DMS153 treated with DMSO at 0.1 percent for 48 hours (cell line): Measurements from ENCODE around the gene EIF4EBP2.

Source experiments
- DNase-seq: peaks from one replicate; lab custom pipeline; 2025; ENCODE audit not compliant: unreplicated experiment; lab: John Stamatoyannopoulos, UW

Gene EIF4EBP2

GRCh38 chr10:70404036-70404786 is at the start of gene EIF4EBP2:
Gene EIF4EBP2 (plus strand): TSS chr10:70404145. CDS start chr10:70404402, 257 bp downstream.
- peak; percentile 87 for DNase-seq

- no peak for DNase-seq
Observed at GRCh38 chr10:70354556-70354955, 49.4 kb upstream of the EIF4EBP2 start.

GRCh38 chr10:70355051-70356021 is 48.6 kb upstream of the EIF4EBP2 start:
- DNase-seq, result no peak

DNA sequence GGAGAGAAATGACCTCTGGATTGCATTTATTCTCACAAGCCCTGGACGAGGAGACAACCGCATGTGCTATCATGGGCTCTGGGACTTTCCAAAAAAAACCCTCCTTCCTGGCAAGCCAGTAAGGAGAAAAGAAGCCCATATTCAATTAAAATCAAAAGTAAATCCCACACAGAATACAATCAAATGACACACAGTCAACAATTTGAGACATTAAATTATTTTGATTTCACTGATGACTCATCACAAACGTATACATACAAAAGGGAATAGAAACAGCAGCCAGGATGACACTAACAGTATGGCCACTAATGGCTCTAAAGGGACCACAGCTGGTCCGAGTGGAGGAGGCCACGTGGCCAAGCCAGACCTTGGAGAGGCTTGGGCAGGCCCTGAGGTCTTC is 46.4 kb upstream of the EIF4EBP2 start:
- no peak for DNase-seq

DNA sequence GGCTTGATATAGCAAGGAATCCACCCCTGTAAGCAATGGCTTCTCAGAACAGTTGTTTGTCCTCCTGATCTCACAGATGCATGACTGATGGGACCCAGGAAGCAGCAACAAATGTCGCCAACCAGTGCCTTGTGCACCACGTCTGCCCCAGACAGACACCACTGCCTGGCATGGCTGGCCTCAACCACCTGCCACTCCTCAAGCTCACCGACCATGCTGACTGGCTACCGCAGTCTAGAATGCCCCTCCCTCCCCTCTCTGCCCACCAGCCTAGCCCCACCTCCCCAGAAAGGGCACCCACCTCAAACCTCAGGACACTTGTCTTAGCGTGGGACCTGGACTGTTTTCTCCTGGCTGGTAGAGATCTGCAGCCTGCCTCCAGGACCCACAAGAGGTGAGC is 45.5 kb upstream of the EIF4EBP2 start:
- no peak for DNase-seq

GRCh38 chr10:70359017-70359550 is 44.9 kb upstream of the EIF4EBP2 start:
- DNase-seq, result no peak

- no peak for DNase-seq
Observed at GRCh38 chr10:70360215-70360614, 43.7 kb upstream of the EIF4EBP2 start.

GRCh38 chr10:70362328-70362727 is 41.6 kb upstream of the EIF4EBP2 start:
- no peak for DNase-seq

GRCh38 chr10:70363292-70363691 is 40.7 kb upstream of the EIF4EBP2 start:
- no peak for DNase-seq

DNA sequence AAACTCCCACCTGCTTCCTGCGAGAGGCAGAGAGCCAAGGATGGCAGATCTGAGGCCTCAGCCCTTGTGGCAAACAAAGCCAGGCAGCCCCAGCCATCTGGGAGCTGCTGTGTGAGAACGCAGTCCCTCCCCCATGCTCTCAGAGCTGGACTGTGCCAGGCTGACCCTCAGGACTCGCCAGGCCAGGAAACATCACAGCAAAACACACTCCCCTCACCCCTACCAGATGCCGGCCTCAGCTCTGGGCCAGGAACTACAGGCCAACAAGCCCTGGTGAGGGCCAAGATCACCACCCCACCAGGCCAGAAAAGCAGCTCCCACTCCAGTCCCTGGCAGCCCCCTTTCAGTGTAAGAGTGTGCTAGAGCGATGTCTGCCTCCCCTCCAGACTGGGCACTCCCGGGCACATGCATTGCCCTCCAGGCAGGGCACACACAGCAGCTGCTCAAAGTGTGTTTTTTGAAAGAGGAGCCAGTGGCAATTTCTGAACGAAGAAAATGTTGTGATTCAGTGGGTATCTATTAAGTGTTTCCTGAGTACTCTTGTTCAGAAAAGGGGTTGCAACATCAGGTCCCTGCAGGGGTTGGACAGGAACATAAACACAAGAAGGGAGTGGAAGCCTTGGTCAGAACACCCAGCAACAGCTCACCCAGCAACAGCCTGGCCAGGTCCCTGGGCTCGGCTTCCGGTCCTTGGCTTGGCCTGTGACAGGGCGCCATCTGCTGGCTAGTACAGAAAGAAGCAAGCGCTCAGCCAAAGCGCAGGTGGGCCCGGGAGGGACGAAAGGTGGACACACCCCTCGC is 39.8 kb upstream of the EIF4EBP2 start:
- DNase-seq, result peak; percentile 75

DNA sequence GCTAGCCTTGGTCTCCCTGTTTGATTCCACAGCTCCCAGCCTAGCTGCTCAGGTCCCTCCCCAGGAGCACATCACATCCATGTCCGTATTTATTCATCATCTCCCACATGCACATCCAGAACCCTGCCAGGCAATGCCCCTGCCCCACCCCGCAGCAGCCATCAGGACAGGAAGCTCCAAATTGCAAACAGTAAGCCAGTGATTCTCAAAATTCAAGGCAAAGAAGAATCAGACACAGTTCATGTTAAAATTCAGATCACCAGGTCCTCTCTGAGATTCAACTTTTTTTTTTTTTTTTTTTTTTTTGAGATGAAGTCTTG is 39.2 kb upstream of the EIF4EBP2 start:
- DNase-seq, result no peak

DNA sequence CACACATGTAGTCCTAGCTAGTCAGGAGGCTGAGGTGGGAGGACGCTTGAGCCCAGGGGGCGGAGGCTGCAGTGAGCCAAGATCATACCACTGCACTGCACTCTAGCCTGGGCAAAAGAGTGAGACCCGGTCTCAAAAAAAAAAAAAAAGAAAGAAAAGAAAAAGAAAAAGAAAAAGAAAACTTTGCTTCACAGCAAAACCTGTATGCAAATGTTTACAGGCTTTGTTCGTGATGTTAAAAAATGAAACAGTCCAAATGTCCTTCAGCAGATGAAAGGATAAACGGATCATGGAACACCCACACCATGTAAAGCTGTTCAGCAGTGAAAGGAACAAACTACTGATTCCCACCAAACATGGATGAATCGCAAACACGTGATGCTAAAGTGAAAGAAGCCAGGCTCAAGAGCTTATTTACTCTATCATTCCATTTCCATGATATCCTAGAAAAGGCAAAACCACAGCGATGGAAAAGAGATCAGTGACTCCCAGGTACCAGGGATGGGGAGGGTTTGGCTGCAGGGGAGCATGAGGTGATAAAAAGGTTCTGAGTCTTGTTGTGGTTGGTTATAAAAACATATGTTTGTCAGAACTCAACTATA is 36.6 kb upstream of the EIF4EBP2 start:
- DNase-seq, result no peak

DNA sequence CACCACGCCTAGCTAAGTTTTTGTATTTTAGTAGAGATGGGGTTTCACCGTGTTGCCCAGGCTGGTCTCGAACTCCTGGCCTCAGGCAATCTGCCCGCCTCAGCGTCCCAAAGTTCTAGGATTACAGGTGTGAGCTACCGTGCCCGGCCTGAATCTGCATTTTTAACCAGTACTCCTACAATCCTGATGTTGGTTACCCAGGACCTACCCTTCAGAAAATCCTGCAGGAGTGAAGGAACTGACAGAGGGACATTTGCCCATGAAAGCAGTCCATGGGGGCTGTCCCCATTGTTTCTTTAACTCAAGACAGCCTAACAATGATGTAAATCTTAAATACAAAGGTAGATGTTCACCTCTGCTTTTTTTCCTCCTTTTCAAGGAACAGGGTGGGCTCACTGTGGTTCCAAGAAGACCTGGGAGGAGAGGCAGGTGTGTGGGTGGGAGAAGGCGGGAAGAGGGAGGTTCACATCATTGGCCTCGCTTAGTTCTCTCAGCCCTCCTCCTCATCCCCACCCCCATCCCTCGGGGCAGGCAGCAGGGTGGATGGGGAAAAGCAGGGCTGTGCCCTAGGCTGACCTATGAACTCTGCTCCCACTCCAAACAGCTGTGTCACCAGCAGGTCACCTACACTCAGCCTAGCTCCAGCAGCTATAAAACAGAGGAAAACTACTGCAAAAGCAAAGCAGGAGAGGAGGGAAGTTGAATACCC is 35.0 kb upstream of the EIF4EBP2 start:
- DNase-seq, result no peak

DNA sequence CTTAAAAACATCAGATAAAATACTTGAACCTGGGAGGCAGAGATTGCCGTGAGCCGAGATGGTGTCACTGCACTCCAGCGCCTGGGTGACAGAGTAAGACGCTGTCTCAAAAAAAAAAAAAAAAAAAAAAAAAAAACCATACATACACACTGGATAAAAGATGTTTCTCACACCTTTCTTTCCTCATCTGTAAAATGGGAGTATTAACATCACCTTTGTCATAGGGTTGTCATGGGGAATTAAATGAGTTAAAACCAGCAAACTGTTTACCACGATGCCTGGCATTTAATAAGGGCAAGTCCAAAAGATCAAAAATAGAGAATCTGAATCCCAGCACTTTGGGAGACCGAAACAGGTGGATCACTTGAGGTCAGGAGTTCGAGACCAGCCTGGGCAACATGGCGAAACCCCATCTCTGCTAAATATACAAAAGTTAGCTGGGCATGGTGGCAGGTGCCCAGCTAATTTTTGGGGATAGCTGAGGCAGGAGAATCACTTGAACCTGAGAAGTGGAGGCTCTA is 34.4 kb upstream of the EIF4EBP2 start:
- DNase-seq, result no peak

GRCh38 chr10:70370766-70371165 is 33.2 kb upstream of the EIF4EBP2 start:
- DNase-seq, result no peak

DNA sequence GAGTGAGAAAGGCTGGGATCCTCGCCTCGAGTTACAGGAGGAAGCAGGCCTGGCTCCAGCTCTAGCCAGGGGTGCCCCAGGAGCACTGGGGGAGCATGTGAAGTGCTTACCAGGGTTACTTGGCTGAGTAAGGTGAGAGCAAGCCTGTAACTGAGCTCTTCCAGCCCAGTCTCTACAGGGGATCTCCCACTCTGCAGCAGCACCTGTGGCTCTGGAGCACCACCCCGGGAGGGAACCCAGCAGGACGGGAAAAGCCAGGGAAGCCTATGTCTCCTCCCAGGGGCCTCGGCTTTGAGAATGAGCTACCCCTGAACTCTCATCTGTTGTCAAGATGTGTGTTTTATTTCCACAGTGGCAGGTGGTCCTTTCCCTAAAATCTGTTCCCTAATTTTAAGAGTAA is 32.1 kb upstream of the EIF4EBP2 start:
- DNase-seq, result no peak

- no peak for DNase-seq
Observed at GRCh38 chr10:70374775-70375614, 28.9 kb upstream of the EIF4EBP2 start.

DNA sequence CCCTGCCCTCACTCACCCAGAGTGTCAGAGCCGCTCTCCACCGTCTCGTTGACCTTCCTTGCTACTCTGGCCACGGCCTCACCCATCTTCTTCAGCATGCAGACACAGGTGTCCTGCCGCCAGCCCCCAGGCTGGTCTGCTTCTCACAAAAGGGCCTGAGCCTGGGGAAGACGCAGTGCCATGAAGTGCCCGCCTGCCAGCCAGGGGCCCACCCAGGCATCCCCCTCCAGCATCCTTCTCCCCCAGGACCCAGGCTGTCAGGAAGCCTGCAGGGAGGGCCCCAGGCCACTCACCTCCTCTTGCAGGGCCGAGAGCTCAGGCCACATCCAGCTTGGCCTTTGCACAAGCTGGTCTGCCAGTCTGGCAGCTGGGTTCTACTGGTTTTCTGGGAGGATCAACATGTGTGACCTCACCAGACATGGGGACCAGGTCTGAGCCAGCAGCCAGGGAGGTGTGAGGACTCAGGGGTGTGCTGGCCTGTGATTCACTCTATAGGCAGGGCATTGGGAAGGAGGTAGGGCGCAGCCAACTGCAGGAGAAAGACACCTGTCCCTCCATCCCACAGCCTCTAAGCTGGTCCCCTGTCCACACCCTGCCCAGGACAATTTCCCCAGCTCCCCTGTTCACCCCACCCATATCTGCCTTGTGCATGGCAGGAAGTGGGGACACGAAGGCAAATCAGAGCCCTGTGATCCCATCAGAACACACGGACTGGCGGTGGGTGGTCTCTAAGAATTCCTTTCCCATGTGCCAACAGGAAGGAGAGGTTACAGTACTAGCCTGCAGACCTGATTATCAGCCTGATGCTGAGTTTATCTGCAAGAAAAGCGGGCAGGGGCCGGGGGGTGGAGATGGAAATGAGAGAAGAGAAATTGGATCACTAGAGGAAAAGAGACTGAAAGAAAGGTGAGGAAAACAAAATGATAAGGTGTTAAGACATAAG is 27.2 kb upstream of the EIF4EBP2 start:
- DNase-seq, result no peak
